Gastrocnemius medialis (tissue), 4 donors: Measurements from ENCODE around the gene C1QA. TPM values are rescaled to one million over a fixed set of nuclear protein-coding genes. Genes with fewer than 3 reads are reported as not detected.

Experiments
- ATAC-seq, 2 donors: fragments of 150-250 bp; one replicate each; pipeline ENCODE4 v1.9.1; 2016
- DNase-seq, 2 donors: peaks; one replicate each; pipeline ENCODE4 v3.0.0-alpha.2; 2019
- H3K27ac ChIP-seq, 4 donors: fragments of 200-600 bp; sonication (generic); 1 replicate in 1 of 4; 2 replicates in 3 of 4; pipeline ENCODE4 v1.5.1; 2016 to 2018; ENCODE audit warnings: mild to moderate bottlenecking in 2 of 4, moderate library complexity in 1 of 4
- H3K27me3 ChIP-seq, 3 donors: fragments of 200-600 bp; sonication (generic) in 2 of 3; 1 replicate in 1 of 3; 2 replicates in 2 of 3; pipeline versions ENCODE4 v1.5.1 to v1.6.0; 2016 to 2019; ENCODE audit warnings: mild to moderate bottlenecking in 1 of 3, moderate library complexity in 1 of 3
- H3K36me3 ChIP-seq, 2 donors: fragments of 200-600 bp; sonication (generic) in 1 of 2; one replicate each; pipeline ENCODE4 v1.5.1; 2017 to 2018
- H3K4me1 ChIP-seq, 2 donors: fragments of 200-600 bp; sonication (generic) in 1 of 2; one replicate each; pipeline ENCODE4 v1.5.1; 2016 to 2017; ENCODE audit warnings: mild to moderate bottlenecking in 2 of 2
- H3K4me3 ChIP-seq, 4 donors: fragments of 200-600 bp; sonication (generic) in 3 of 4; 1 replicate in 1 of 4; 2 replicates in 3 of 4; pipeline ENCODE4 v1.5.1; 2016 to 2019; ENCODE audit warnings: mild to moderate bottlenecking in 2 of 4
- H3K9me3 ChIP-seq, 3 donors: fragments of 200-600 bp; sonication (generic) in 2 of 3; 1 replicate in 1 of 3; 2 replicates in 2 of 3; pipeline ENCODE4 v1.5.1; 2016 to 2019
- POLR2A ChIP-seq, 2 donors: fragments of 450-650 bp; IDR thresholded peaks; one replicate each; pipeline ENCODE4 v1.6.1; 2017; ENCODE audit warnings: antibody characterized with exemption in 2 of 2, mild to moderate bottlenecking in 2 of 2, moderate library complexity in 2 of 2
- in situ Hi-C, 4 donors: fragments of 200-750 bp; cut with MboI; loops; one replicate each; pipeline versions ENCODE4 v1.15.0 to v1.8.0; 2017; ENCODE audit warnings: low sequenced_read_pairs in 4 of 4
- intact Hi-C: fragments of 100-400 bp; cut with DNase I; formaldehyde crosslinking; loops from one replicate; pipeline ENCODE4 v1.15.1; 2023; ENCODE audit warnings: low total_unique reads
- total RNA-seq, 4 donors: library from RNA; depleted of rRNA; stranded (reverse); fragments of >200 nt; gene quantifications; one replicate each; pipeline versions ENCODE4 v1.1.0 to v1.2.3, GENCODE V29; 2016
- TF ChIP-seq, protein P1 (sequence below), 5 experiments: fragments of 450-650 bp in 3 of 5; fragments of 200-600 bp in 2 of 5; sonication (generic) in 2 of 5; IDR thresholded peaks in 4 of 5; conservative IDR thresholded peaks in 1 of 5; 1 replicate in 4 of 5; 2 replicates in 1 of 5; pipeline ENCODE4 v1.5.1; 2016 to 2019; ENCODE audit warnings: antibody characterized with exemption in 5 of 5, mild to moderate bottlenecking in 3 of 5, moderate library complexity in 3 of 5

The C1QA gene, protein sequence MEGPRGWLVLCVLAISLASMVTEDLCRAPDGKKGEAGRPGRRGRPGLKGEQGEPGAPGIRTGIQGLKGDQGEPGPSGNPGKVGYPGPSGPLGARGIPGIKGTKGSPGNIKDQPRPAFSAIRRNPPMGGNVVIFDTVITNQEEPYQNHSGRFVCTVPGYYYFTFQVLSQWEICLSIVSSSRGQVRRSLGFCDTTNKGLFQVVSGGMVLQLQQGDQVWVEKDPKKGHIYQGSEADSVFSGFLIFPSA
- 10 to 100 TPM; 14.3 to 64.4 (median 33.0) TPM for total RNA-seq

GRCh38 chr1:22636353-22636752, at the start of gene C1QA:
Gene C1QA (plus strand): TSS chr1:22636628. CDS start chr1:22637617, 989 bp downstream.
- DNase-seq, result peak; percentile 37 to 56
- peaks cover 0 to 3% of the 10 kb centered on the region in 2 donors for H3K4me1 ChIP-seq
- H3K27ac ChIP-seq, result no peak within 1 kb of the TSS
- ATAC-seq, result no peak
- TF ChIP-seq POLR2A (IDR thresholded peaks at IDR 0.05), result no peak
- TF ChIP-seq, protein P1, sequence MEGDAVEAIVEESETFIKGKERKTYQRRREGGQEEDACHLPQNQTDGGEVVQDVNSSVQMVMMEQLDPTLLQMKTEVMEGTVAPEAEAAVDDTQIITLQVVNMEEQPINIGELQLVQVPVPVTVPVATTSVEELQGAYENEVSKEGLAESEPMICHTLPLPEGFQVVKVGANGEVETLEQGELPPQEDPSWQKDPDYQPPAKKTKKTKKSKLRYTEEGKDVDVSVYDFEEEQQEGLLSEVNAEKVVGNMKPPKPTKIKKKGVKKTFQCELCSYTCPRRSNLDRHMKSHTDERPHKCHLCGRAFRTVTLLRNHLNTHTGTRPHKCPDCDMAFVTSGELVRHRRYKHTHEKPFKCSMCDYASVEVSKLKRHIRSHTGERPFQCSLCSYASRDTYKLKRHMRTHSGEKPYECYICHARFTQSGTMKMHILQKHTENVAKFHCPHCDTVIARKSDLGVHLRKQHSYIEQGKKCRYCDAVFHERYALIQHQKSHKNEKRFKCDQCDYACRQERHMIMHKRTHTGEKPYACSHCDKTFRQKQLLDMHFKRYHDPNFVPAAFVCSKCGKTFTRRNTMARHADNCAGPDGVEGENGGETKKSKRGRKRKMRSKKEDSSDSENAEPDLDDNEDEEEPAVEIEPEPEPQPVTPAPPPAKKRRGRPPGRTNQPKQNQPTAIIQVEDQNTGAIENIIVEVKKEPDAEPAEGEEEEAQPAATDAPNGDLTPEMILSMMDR (IDR thresholded peaks at IDR 0.05 in 4 of 5, conservative IDR thresholded peaks at IDR 0.05 in 1 of 5), result no peak
- H3K27me3 ChIP-seq, result peaks cover 0 to 8% (median 7%) of the 10 kb centered on the region in 3 donors
- in situ Hi-C loops, result loop anchor here in 2 of 4 donors (25.0 kb wide), 1 partner anchor 524 kb away; no protein-coding TSS in a partner anchor
- peak within 1 kb of the TSS in 1 of 4 donors; percentile 34 for H3K4me3 ChIP-seq
- intact Hi-C loops, result no loop called here
- no peaks in the 10 kb centered on the region for H3K36me3 ChIP-seq
- no peaks in the 10 kb centered on the region for H3K9me3 ChIP-seq

GRCh38 chr1:22587247-22587646, 49.2 kb upstream of the C1QA start:
- DNase-seq, result no peak
- no peak for ATAC-seq
- H3K27ac ChIP-seq, result no peak overlapping the region
- no peaks in the 10 kb centered on the region for H3K9me3 ChIP-seq
- no peak overlapping the region for H3K4me3 ChIP-seq
- no peaks in the 10 kb centered on the region for H3K4me1 ChIP-seq
- intact Hi-C loops, result no loop called here
- in situ Hi-C loops, result no loop called here
- no peaks in the 10 kb centered on the region for H3K36me3 ChIP-seq
- TF ChIP-seq, protein P1 (IDR thresholded peaks at IDR 0.05 in 4 of 5, conservative IDR thresholded peaks at IDR 0.05 in 1 of 5), result no peak
- TF ChIP-seq POLR2A (IDR thresholded peaks at IDR 0.05), result no peak
- no peaks in the 10 kb centered on the region for H3K27me3 ChIP-seq

DNA sequence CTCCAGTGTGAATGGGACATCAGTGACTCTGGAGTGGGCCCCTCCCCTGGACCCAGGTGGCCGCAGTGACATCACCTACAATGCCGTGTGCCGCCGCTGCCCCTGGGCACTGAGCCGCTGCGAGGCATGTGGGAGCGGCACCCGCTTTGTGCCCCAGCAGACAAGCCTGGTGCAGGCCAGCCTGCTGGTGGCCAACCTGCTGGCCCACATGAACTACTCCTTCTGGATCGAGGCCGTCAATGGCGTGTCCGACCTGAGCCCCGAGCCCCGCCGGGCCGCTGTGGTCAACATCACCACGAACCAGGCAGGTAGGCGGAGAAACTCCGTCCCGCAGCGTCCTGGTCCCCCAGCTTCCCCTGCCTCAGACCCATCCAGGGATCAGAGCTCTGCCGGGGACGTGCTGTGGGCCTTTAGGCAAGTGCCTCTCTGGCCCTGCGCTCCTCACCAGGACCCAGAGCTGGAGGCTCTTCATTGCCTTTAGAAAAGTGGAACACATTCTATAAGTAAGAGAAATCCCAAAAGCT, 47.5 kb upstream of the C1QA start:
- ATAC-seq, result no peak
- no peak for DNase-seq
- Histone ChIP-seq H3K36me3 (no peaks in the 10 kb centered on the region), H3K27me3 (peaks cover 8 to 13% (median 11%) of the 10 kb centered on the region in 3 donors), H3K27ac (no peak overlapping the region), H3K4me3 (no peak overlapping the region), H3K4me1 (no peaks in the 10 kb centered on the region), H3K9me3 (no peaks in the 10 kb centered on the region)
- TF ChIP-seq POLR2A (IDR thresholded peaks at IDR 0.05), result no peak
- TF ChIP-seq, protein P1 (IDR thresholded peaks at IDR 0.05 in 4 of 5, conservative IDR thresholded peaks at IDR 0.05 in 1 of 5), result no peak
- intact Hi-C loops (no loop called here), in situ Hi-C loops (no loop called here)

GRCh38 chr1:22591576-22591975, 44.9 kb upstream of the C1QA start:
- H3K4me3 ChIP-seq, result no peak overlapping the region
- no peaks in the 10 kb centered on the region for H3K4me1 ChIP-seq
- no peaks in the 10 kb centered on the region for H3K36me3 ChIP-seq
- H3K9me3 ChIP-seq, result no peaks in the 10 kb centered on the region
- in situ Hi-C loops (no loop called here), intact Hi-C loops (no loop called here)
- no peak overlapping the region for H3K27ac ChIP-seq
- TF ChIP-seq POLR2A (IDR thresholded peaks at IDR 0.05), result no peak
- TF ChIP-seq, protein P1 (IDR thresholded peaks at IDR 0.05 in 4 of 5, conservative IDR thresholded peaks at IDR 0.05 in 1 of 5), result no peak
- DNase-seq, result no peak
- ATAC-seq, result no peak
- H3K27me3 ChIP-seq, result peaks cover 9 to 18% (median 11%) of the 10 kb centered on the region in 3 donors
